NCI-H1694 (cell line): Measurements from ENCODE around the gene ANTXR1.

Experiments used
- DNase-seq: peaks from one replicate; lab custom pipeline; 2025; lab: John Stamatoyannopoulos, UW

The ANTXR1 gene

DNA sequence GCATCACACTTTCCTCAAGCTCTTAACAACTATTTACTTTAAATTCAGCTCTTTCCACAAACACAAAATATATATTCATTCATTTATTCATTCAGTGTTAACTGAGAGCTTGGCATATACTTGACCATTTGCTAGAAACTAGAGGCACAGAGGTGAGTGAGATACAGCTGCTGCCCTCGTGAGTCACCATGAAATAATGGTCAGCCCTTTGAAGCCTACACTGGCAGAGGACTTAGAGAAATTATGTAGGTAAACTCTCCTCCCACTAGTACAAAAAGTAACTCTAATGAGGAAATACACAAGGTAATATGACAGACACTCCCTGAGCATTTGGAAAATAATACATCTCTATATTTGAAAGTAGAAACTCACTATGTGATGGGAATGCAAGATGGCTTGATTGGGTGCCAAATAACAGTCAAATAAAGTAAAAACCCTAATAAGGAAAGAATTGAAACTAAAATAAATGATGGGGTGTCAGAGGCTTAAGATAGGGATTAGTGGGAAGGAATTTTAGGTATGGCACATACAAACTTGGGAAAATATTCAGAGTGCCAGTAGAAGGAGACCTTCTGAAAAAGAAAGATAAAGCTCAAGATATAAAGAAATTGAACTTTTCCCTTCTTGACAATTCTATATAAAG, 61.1 kb downstream of the ANTXR1 start:
- DNase-seq: no peak

- no peak for DNase-seq
These were observed 61.9 kb downstream of the ANTXR1 start for GRCh38 chr2:69074918-69075317.

GRCh38 chr2:69075486-69075885, 62.5 kb downstream of the ANTXR1 start:
- no peak for DNase-seq

DNA sequence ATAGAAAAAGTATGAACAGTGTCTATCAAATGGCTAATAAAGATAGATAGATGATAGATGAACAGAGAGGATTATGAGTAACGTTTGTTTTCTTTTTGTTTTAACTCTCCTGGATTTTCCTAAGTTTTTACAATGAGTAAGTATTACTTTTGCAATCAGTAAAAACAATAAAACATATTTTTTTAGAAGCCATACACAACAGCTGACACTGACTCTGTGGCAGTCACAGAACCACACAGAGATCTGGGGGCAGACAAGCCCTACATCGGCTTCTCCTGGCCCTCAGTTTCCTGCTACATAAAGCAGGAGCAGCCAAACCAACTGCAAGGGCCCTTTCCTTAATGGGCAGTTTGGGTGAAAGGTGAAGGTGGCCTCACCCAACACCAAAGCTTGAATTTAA, 63.6 kb downstream of the ANTXR1 start:
- no peak for DNase-seq

DNA sequence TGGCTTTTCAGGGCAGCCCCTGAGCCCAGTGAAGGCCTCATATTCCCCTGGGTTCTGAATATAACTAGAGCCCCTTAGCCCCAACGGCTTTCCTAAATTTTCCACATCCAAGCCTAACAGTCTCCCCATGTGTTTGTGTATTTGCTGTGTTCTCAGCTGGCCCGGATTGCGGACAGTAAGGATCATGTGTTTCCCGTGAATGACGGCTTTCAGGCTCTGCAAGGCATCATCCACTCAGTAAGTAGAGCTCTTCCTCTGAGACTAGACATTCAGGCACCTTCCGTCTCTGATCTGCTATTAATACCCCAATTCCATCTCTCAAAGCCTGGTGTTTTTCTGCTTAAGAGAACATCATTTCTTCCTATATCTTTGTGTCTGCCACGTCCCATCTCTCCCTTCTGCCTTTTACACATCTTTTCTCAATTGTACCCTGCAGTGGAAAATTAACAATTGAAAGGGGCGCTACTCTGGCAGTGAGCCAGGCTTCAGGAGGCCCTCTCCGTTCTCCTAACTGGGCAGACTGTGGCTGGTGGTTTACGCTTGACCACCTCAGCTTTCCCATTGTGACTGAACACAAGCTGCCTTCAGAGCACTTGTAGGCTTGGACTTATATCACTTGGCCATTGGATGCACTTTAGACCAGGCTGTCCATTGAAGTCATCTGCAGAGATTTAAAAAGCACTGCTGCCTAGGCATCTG, 64.4 kb downstream of the ANTXR1 start:
- DNase-seq: no peak

DNA sequence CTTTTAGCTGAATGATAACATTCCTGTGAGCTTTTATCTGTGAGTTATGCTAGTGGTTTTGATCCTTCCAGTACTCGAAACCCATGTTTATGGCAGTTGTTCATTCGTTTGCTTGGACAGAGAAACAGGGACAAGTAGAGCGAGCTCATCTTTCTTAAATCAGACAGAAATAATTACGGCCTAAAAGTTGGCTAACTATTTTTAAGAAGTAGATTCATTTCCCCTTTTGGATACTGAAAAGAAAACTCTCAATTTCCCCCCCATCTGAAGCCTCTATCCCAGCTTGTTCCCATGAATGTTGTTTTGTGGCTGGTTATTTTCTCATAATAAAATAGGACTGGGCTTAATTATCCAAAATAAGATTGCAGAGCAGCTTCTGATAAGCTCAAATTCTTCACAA, 67.1 kb downstream of the ANTXR1 start:
- DNase-seq: no peak

- no peak for DNase-seq
These were observed 68.1 kb downstream of the ANTXR1 start for GRCh38 chr2:69081001-69081580.

DNA sequence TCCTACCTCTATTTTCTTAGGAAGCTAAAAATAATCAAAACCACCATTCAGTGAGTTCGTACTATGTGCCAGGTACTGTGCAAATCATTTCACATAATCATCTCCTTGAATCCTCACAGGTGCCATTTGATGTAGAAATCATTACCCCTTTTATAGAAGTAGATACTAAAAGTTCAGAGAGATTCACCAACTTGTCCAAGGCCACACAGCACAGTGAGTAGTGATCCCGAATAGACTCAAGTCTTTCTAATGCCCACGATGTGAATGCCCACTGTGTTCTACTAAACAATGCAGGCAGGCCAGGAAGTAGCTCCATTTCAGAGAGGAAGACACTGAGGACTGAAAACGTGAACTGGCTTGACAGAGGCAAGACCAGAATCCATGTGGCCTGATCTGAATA, 68.8 kb downstream of the ANTXR1 start:
- DNase-seq: no peak

DNA sequence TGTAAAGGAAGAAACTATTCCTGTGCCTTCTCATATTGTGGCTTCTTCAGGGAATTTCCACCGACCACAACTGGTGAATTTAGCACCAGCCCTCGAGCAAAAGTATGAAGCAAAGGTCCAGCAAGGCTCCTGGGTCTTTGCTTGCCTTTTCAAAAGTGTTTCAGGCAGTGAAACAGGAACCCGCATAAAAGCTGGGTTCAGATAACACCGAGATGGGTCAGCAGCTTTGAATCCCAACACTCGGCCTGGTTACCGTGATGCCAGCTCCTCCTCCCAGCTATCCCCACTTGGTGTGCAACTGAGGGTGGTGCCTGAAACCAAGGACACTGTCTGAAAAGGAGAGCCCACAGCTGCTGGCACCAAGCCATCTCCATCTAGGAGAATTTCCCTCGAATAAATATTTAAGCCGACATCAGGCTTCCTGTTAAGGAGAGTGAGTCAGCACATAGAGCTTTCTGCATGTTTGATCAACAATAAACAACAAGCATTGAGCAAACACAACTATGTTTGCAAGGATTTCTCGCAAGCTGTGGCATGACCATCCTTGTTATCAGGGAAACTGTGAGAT, 69.5 kb downstream of the ANTXR1 start:
- DNase-seq: no peak

GRCh38 chr2:69083235-69083748, 70.3 kb downstream of the ANTXR1 start:
- DNase-seq: no peak

DNA sequence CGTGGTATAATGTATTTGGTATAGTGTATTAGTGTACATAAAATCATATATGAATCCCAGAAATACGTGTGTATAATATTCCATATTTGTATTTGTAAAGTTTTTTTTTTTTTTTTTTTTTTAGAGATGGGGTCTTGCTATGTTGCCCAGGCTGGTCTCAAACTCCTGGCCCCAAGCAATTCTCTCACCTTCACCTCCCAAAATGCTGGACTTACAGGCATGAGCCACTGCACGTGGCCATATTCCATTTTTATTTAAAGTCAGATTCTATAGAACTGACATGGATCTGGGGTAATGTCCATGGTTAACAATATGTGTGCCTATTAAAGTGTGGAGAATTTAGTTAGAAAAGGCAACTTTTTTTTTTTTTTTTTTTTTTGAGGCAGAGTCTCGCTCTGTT, 71.5 kb downstream of the ANTXR1 start:
- no peak for DNase-seq

- no peak for DNase-seq
These were observed 73.5 kb downstream of the ANTXR1 start for GRCh38 chr2:69086466-69086865.

DNA sequence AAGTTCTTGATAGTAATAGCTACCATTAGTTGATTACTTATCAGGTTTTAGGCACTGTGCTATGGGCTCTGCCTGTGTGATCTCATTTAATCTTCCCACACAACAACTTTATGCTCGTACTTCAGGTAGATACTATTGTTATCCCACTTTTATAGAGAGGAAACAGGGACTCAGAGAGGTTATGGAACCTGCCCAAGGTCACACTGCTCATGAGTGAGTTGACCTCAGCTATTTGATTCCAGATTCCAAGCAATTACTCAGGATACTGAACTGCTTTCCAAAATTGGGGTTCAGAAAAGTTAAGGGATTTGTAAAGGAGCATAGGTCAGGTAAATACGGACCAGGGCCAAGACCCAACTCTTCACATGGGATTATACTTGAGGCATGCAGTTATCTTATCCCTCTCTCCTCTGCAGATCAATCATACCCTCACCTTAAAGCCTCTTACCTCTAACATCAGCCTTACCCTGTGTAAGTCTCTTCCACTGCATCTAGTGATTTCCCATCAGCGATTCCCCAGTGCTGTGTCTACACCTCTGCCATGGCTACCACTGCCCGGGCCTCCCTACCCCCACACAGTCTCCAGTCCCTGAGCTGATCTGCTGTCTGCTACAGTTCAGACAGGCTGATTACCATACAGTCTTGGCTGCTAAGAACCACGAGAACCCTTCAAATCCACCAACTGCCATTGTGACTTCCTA, 74.4 kb downstream of the ANTXR1 start:
- DNase-seq: no peak

DNA sequence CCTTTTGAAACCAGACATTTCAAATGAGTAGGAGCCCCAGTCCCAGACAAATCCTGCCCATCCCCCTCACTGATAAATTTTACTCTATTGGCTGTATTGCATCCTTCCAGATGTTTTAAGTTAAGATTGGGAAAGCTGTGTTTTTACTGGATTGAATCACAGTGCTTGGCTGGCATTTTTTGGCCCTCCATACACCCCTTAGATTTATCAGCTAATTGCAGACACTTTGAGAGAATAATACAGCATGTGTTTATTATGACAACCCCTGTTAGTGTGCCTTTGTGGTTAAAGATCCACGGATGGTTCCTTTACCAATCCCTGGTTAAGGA, 74.9 kb downstream of the ANTXR1 start:
- no peak for DNase-seq

GRCh38 chr2:69088466-69088865, 75.5 kb downstream of the ANTXR1 start:
- DNase-seq: no peak

- no peak for DNase-seq
These were observed 76.3 kb downstream of the ANTXR1 start for GRCh38 chr2:69089266-69089665.

GRCh38 chr2:69089998-69090397, 77.0 kb downstream of the ANTXR1 start:
- DNase-seq: no peak

GRCh38 chr2:69090820-69091219, 77.8 kb downstream of the ANTXR1 start:
- DNase-seq: no peak

GRCh38 chr2:69092857-69093256, 79.9 kb downstream of the ANTXR1 start:
- no peak for DNase-seq

GRCh38 chr2:69095305-69095704, 82.3 kb downstream of the ANTXR1 start:
- no peak for DNase-seq

- no peak for DNase-seq
These were observed 83.5 kb downstream of the ANTXR1 start for GRCh38 chr2:69096326-69097095.

GRCh38 chr2:69097148-69097610, 84.2 kb downstream of the ANTXR1 start:
- no peak for DNase-seq
